ENCODE results near the gene CRACR2A. TPM values are rescaled to one million over a fixed set of nuclear protein-coding genes. Genes with fewer than 3 reads are reported as not detected.

The CRACR2A gene
- total RNA-seq, 6 experiments from 2014 or later, result 0.43 to 1.5 (median 0.91) TPM

GRCh38 chr12:3670083-3670620 is 82.8 kb downstream of the CRACR2A start:
- Histone ChIP-seq H3K9me3 (no peaks in the 10 kb centered on the region), H3K4me3 (no peak overlapping the region), H3K36me3 (no peaks in the 10 kb centered on the region), H3K27ac (no peak overlapping the region), H3K4me1 (peaks cover 0 to 19% (median 3%) of the 10 kb centered on the region in 4 donors), H3K27me3 (no peaks in the 10 kb centered on the region)
- ATAC-seq (no peak), DNase-seq (no peak)
- 80% methylated on average over 1 of the region's 5 CpGs for WGBS (ENCODE audit: insufficient coverage, low coverage, low lambda C conversion rate, missing lambda C conversion rate)
- intact Hi-C loops (cut with DNase I), result no loop called here
- TF ChIP-seq, protein P1, sequence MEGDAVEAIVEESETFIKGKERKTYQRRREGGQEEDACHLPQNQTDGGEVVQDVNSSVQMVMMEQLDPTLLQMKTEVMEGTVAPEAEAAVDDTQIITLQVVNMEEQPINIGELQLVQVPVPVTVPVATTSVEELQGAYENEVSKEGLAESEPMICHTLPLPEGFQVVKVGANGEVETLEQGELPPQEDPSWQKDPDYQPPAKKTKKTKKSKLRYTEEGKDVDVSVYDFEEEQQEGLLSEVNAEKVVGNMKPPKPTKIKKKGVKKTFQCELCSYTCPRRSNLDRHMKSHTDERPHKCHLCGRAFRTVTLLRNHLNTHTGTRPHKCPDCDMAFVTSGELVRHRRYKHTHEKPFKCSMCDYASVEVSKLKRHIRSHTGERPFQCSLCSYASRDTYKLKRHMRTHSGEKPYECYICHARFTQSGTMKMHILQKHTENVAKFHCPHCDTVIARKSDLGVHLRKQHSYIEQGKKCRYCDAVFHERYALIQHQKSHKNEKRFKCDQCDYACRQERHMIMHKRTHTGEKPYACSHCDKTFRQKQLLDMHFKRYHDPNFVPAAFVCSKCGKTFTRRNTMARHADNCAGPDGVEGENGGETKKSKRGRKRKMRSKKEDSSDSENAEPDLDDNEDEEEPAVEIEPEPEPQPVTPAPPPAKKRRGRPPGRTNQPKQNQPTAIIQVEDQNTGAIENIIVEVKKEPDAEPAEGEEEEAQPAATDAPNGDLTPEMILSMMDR (IDR thresholded peaks at IDR 0.05), result no peak
- no peak for TF ChIP-seq POLR2A (IDR thresholded peaks at IDR 0.05)

DNA sequence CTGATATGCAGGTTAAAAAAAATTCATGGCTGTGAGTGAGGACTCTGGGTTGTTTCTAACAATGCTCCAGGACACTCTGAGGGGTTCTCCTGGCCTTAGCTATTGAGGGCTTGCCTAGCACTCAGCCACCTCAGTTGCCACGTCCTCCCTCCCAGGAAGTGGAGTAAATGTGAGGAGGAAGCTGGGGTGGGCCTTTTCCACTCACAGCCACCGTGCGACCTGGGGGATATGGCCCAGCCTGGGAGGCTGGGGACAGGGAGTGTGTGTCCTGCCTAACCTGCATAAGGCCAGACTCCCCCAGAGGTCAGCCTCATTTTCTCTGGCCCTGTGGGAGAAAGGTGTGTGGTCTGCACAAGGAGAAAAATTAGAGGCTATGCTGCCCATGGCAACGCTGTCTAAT is 83.3 kb downstream of the CRACR2A start:
- DNase-seq, result no peak
- H3K27ac ChIP-seq, result no peak overlapping the region
- intact Hi-C loops (cut with DNase I), result no loop called here
- no peaks in the 10 kb centered on the region for H3K9me3 ChIP-seq
- no peak for ATAC-seq
- H3K4me3 ChIP-seq, result no peak overlapping the region
- H3K27me3 ChIP-seq, result no peaks in the 10 kb centered on the region
- WGBS (ENCODE audit: insufficient coverage, low coverage, low lambda C conversion rate, missing lambda C conversion rate), result 100% methylated on average over 1 of the region's 4 CpGs
- peaks cover 0 to 16% (median 2%) of the 10 kb centered on the region in 4 donors for H3K4me1 ChIP-seq
- TF ChIP-seq, protein P1 (IDR thresholded peaks at IDR 0.05), result no peak
- TF ChIP-seq POLR2A (IDR thresholded peaks at IDR 0.05), result no peak
- no peaks in the 10 kb centered on the region for H3K36me3 ChIP-seq

- Histone ChIP-seq H3K4me1 (peaks cover 0 to 6% (median 0%) of the 10 kb centered on the region in 4 donors), H3K36me3 (no peaks in the 10 kb centered on the region), H3K9me3 (no peaks in the 10 kb centered on the region), H3K27me3 (no peaks in the 10 kb centered on the region), H3K27ac (no peak overlapping the region), H3K4me3 (no peak overlapping the region)
- WGBS (ENCODE audit: insufficient coverage, low coverage, low lambda C conversion rate, missing lambda C conversion rate), result 80% methylated on average over 3 of the region's 5 CpGs
- DNase-seq (no peak), ATAC-seq (no peak)
- intact Hi-C loops (cut with DNase I), result no loop called here
- TF ChIP-seq, protein P1 (IDR thresholded peaks at IDR 0.05), result no peak
- TF ChIP-seq POLR2A (IDR thresholded peaks at IDR 0.05), result no peak
Measured at GRCh38 chr12:3668479-3669165, 84.3 kb downstream of the CRACR2A start.

DNA sequence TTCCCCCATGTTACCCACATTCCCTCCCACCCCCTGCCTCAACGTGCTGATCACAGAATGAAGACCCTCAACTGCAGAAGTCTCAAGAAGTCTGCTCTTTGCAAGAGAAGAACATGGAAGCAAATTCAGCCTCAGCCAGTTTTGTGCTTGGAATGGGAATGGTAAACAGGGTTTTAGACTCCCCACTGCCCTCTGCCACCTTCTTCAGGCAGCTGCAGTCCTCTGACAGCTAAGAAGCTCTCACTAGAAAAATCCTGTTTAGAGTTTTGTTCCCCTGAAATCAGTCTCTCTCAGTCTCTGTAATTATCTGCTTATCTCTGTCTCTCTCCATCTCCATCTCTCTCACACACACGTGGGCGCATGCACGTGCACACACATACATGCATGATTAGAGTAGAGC is 85.4 kb downstream of the CRACR2A start:
- intact Hi-C loops (cut with DNase I), result no loop called here
- no peaks in the 10 kb centered on the region for H3K36me3 ChIP-seq
- H3K27me3 ChIP-seq, result no peaks in the 10 kb centered on the region
- H3K27ac ChIP-seq, result no peak overlapping the region
- DNase-seq, result no peak
- no peak for ATAC-seq
- WGBS (ENCODE audit: insufficient coverage, low coverage, low lambda C conversion rate, missing lambda C conversion rate), result 72% methylated on average over 4 of the region's 4 CpGs
- no peaks in the 10 kb centered on the region for H3K9me3 ChIP-seq
- no peak for TF ChIP-seq POLR2A (IDR thresholded peaks at IDR 0.05)
- TF ChIP-seq, protein P1 (IDR thresholded peaks at IDR 0.05), result no peak
- H3K4me3 ChIP-seq, result no peak overlapping the region
- H3K4me1 ChIP-seq, result peaks cover 0 to 6% (median 0%) of the 10 kb centered on the region in 4 donors

Measured in right lobe of liver (tissue), 6 donors.